ENCODE results near the gene RFX3. TPM values are rescaled to one million over a fixed set of nuclear protein-coding genes. Genes with fewer than 3 reads are reported as not detected.

RFX3 gene
- total and polyA plus RNA-seq, 2 donors (not counting 1 experiment from before 2014, with no cell fraction given) = 2.8 to 3.1 TPM

GRCh38 chr9:3246241-3246640, 279.6 kb downstream of the RFX3 start:
- no peak overlapping the region for H2AFZ ChIP-seq (ENCODE audit: low read length)
- no peaks in the 10 kb centered on the region for H3K9me3 ChIP-seq (ENCODE audit: control insufficient read depth, insufficient read depth, low read depth, low read length)
- TF ChIP-seq CTCF (conservative IDR thresholded peaks at IDR 0.05 in 1 of 2, IDR thresholded peaks at IDR 0.05 in 1 of 2; ENCODE audit: low read depth in 1 of 2, low read length in 2 of 2) (no peak), EZH2 (IDR thresholded peaks at IDR 0.05; ENCODE audit: low read length, missing control alignments) (no peak)
- no peak for DNase-seq (ENCODE audit: low read depth in 2 of 2)
- no peaks in the 10 kb centered on the region for H3K36me3 ChIP-seq (ENCODE audit: control insufficient read depth, insufficient read depth, low read length)
- no peaks in the 10 kb centered on the region for H4K20me1 ChIP-seq (ENCODE audit: control insufficient read depth, extremely low read depth, insufficient read depth, low read length)
- no peaks in the 10 kb centered on the region for H3K79me2 ChIP-seq (ENCODE audit: control insufficient read depth, insufficient read depth, low read length)
- no peak overlapping the region for H3K9ac ChIP-seq (ENCODE audit: insufficient read depth, low read length)
- H3K27me3 ChIP-seq (ENCODE audit: control insufficient read depth, insufficient read depth, low read length) = no peaks in the 10 kb centered on the region
- no peak overlapping the region for H3K27ac ChIP-seq (ENCODE audit: insufficient read depth, low read length)
- H3K4me1 ChIP-seq (ENCODE audit: control insufficient read depth, extremely low read depth, insufficient read depth, low read length) = no peaks in the 10 kb centered on the region
- H3K4me2 ChIP-seq (ENCODE audit: extremely low read depth, insufficient read depth, low read length) = no peak overlapping the region
- H3K4me3 ChIP-seq (replicated peaks in 1 of 4; ENCODE audit: control extremely low read depth in 1 of 4, insufficient read depth in 1 of 4, low read depth in 3 of 4, low read length in 4 of 4) = no peak overlapping the region

GRCh38 chr9:3244963-3245653, 280.7 kb downstream of the RFX3 start:
- Histone ChIP-seq H4K20me1 (ENCODE audit: control insufficient read depth, extremely low read depth, insufficient read depth, low read length) (no peaks in the 10 kb centered on the region), H3K4me3 (replicated peaks in 1 of 4; ENCODE audit: control extremely low read depth in 1 of 4, insufficient read depth in 1 of 4, low read depth in 3 of 4, low read length in 4 of 4) (no peak overlapping the region), H3K4me2 (ENCODE audit: extremely low read depth, insufficient read depth, low read length) (no peak overlapping the region), H3K9me3 (ENCODE audit: control insufficient read depth, insufficient read depth, low read depth, low read length) (no peaks in the 10 kb centered on the region), H3K27me3 (ENCODE audit: control insufficient read depth, insufficient read depth, low read length) (no peaks in the 10 kb centered on the region), H3K79me2 (ENCODE audit: control insufficient read depth, insufficient read depth, low read length) (no peaks in the 10 kb centered on the region), H3K9ac (ENCODE audit: insufficient read depth, low read length) (no peak overlapping the region), H3K4me1 (ENCODE audit: control insufficient read depth, extremely low read depth, insufficient read depth, low read length) (no peaks in the 10 kb centered on the region), H2AFZ (ENCODE audit: low read length) (no peak overlapping the region), H3K27ac (ENCODE audit: insufficient read depth, low read length) (no peak overlapping the region), H3K36me3 (ENCODE audit: control insufficient read depth, insufficient read depth, low read length) (no peaks in the 10 kb centered on the region)
- no peak for TF ChIP-seq CTCF (conservative IDR thresholded peaks at IDR 0.05 in 1 of 2, IDR thresholded peaks at IDR 0.05 in 1 of 2; ENCODE audit: low read depth in 1 of 2, low read length in 2 of 2)
- no peak for TF ChIP-seq EZH2 (IDR thresholded peaks at IDR 0.05; ENCODE audit: low read length, missing control alignments)
- DNase-seq (ENCODE audit: low read depth in 2 of 2) = no peak

- Histone ChIP-seq H3K4me3 (replicated peaks in 1 of 4; ENCODE audit: control extremely low read depth in 1 of 4, insufficient read depth in 1 of 4, low read depth in 3 of 4, low read length in 4 of 4) (no peak overlapping the region), H3K4me1 (ENCODE audit: control insufficient read depth, extremely low read depth, insufficient read depth, low read length) (no peaks in the 10 kb centered on the region), H3K9me3 (ENCODE audit: control insufficient read depth, insufficient read depth, low read depth, low read length) (no peaks in the 10 kb centered on the region), H3K36me3 (ENCODE audit: control insufficient read depth, insufficient read depth, low read length) (no peaks in the 10 kb centered on the region), H3K27me3 (ENCODE audit: control insufficient read depth, insufficient read depth, low read length) (no peaks in the 10 kb centered on the region), H3K4me2 (ENCODE audit: extremely low read depth, insufficient read depth, low read length) (no peak overlapping the region), H3K9ac (ENCODE audit: insufficient read depth, low read length) (no peak overlapping the region), H3K79me2 (ENCODE audit: control insufficient read depth, insufficient read depth, low read length) (no peaks in the 10 kb centered on the region), H2AFZ (ENCODE audit: low read length) (no peak overlapping the region), H3K27ac (ENCODE audit: insufficient read depth, low read length) (no peak overlapping the region), H4K20me1 (ENCODE audit: control insufficient read depth, extremely low read depth, insufficient read depth, low read length) (no peaks in the 10 kb centered on the region)
- TF ChIP-seq CTCF (conservative IDR thresholded peaks at IDR 0.05 in 1 of 2, IDR thresholded peaks at IDR 0.05 in 1 of 2; ENCODE audit: low read depth in 1 of 2, low read length in 2 of 2) (no peak), EZH2 (IDR thresholded peaks at IDR 0.05; ENCODE audit: low read length, missing control alignments) (no peak)
- no peak for DNase-seq (ENCODE audit: low read depth in 2 of 2)
These were observed 282.1 kb downstream of the RFX3 start for GRCh38 chr9:3243683-3244082.
